GM18951 (cell line): ENCODE data around the gene CAPN6.

Experiments
- POLR2A ChIP-seq: IDR thresholded peaks from 4 replicates; pipeline ENCODE4 v1.6.1; 2011; ENCODE audit warnings: mild to moderate bottlenecking; ENCODE audit not compliant: insufficient read length, insufficient read depth; ENCODE audit errors: extremely low read depth
- in situ Hi-C: fragments of 300-500 bp; cut with MboI; formaldehyde crosslinking; loops from one replicate; pipeline ENCODE4 v1.12.0; 2022; ENCODE audit warnings: low sequenced_read_pairs, mixed read lengths, inconsistent platforms; ENCODE audit not compliant: unreplicated experiment

Gene CAPN6

DNA sequence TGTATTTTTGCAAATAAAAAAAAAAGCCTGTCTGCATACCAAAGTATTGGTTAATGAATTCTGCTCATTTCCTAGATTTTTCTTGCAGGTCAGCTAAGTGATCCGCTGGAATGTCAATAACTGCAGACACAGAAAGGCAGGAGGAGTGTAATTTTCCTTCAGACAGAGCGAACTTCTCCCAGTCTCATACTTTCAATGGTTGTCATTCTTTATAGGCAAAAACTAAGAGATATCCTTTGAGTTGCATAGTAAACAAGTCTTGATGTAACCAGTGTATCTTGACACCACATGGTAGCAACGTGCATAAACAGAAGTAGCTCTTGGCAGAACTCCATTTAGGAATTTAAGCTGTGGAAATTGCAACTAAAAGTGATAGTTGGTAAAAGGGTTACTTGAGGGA, 8.2 kb downstream of the CAPN6 start:
- in situ Hi-C loops: no loop called here
- TF ChIP-seq POLR2A: no peak

DNA sequence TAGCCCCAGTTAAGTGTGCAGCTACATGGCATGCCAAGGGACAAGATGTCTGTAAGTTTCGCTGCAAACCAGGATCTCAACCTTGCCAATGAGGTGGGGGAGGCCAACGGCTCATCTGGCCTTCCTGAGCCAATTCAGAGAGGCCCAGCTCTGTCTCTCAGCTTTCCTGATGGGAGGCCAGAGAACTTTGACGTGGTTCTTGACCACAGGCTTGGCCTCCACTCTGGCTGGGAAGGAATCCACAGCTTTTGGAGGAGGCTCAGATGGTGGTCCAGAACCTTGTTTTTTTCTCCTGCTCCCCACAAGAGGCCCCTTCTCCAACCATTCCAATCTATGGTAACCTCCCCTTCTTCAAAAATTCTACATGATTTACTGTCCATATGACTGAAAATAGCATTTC, 9.8 kb downstream of the CAPN6 start:
- in situ Hi-C loops: no loop called here
- TF ChIP-seq POLR2A: no peak

DNA sequence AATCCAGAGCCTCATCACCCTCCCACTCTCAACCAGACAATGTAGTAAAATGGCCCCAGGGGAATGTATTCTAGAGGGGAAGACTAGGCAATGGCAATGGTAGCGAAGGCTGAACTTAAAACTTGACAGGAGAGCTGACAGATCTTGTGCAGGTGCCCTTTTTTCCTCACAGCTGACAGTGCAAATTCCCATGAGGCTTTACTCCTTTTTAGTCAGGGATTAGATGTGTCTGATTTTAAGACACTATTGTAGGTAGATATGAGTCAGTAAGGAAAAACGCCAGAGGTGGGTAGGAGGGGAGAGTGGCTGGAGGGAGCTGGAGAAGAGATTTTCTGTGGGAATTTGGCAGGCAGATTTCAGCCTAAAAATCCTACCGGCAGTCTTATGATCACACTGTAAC, 10.7 kb downstream of the CAPN6 start:
- in situ Hi-C loops: no loop called here
- no peak for TF ChIP-seq POLR2A

DNA sequence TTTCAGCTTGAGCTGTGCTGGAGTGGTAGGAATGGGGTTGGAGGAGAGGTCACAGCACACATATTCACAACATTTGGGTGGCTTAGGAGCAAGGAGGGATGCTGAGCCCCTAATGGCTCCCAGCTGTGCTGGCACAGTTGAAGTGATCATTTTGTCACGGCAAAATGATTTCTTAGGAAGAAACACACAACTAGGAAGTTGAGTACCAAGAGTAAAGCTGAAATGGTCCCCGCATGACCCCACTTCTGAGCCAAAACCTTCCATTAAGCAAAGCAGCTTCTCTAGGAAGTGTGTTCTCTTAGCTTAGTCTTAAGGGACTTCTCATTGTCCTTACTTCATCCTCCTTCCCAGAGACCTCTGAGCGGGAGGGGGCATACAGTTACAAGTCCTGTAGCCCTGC, 12.6 kb downstream of the CAPN6 start:
- no peak for TF ChIP-seq POLR2A
- in situ Hi-C loops: no loop called here

DNA sequence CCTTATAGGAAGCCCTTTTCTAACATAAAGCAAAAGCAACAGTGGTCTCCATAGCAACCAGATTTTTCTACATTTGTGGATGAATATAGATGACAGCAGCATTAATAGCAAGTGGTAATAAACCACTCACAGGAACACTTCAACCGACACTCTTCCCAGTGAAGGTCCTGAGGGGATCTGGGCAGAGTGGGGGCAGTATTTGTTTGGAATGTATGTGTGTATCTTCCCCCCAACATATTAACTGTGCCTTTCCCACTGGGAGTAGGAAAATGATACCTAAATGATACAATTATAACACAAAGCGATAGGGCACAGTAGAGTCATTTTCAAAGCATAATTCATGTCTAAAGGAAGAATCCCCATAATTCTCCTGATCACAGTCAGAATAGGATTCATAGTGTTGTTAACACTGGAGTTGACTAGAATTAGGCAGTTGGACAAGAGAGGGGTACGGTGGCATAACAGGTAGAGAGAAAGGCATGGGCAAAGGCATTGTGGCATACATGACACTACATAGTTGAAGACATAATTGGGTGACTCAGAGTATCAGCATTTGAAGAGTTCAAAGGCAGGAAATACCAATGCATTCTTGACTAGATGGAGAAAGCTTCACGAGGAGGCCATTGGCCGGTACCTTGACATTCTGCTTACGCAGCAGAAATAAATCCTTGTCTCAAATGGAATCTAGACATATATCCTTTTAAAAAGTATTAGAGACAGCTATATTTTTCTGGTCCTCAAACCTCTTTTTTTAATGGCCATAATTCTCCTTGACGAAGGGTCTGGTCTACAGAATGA, 15.2 kb downstream of the CAPN6 start:
- no peak for TF ChIP-seq POLR2A
- in situ Hi-C loops: no loop called here

DNA sequence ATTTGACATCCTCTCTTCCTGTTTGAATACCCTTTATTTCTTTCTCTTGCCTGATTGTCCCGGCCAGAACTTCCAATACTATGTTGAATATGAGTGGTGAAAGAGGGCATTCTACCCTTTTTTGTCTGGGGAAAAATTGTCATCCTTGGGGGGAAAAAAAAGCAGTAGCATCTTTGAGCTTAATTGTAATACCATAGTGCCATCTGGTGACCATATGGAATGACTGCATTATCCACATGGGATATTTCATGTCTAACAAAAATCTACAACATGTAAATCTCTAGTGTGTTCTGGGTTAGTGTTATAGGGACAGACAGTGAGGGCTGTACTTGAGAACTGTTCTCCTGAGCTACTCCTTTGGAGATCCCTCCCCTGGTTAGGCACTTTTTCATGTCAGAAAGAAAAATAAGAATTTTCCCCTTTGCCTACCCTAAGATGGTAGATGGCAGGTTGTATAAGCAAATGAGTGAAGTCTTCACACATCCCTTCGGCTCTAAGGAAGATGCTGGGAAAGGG, 26.0 kb downstream of the CAPN6 start:
- in situ Hi-C loops: no loop called here
- no peak for TF ChIP-seq POLR2A

DNA sequence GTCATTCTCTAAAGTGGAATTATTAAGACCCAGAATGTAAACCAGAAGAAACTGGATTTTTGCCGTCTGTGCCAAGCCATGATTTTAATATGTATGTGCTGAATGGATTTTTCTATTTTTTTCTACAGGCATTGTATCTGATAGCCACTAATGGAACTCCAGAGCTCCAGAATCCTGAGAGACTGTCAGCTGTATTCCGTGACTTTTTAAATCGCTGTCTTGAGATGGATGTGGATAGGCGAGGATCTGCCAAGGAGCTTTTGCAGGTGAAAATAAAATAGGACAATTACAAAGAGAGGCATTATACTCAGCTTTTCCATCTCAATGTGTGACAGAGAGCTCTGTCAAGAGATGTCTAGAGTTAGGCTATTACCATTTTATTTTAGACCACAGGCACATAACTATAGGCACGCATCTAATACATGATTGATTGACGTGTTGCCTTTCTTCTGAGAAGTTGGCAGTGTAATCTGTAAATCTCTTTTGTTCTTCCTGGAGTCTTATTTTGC, 53.9 kb downstream of the CAPN6 start:
- no peak for TF ChIP-seq POLR2A
- in situ Hi-C loops: no loop called here

DNA sequence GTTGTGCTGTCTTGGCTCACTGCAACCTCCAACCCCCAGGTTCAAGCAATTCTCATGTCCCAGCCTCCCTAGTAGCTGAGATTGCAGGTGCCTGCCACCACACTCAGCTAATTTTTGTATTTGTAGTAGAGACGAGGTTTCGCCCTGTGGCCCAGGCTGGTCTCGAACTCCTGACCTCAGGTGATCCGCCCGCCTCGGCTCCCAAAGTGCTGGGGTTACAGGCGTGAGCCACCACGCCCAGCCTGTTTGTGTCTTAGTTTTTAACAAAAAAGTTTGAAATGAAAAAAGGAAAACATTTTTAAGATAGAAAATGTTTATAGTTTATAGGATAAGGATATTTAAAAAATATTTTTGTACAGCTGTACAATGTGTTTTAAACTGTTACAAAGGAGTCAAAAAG, 62.4 kb downstream of the CAPN6 start:
- TF ChIP-seq POLR2A: no peak
- in situ Hi-C loops: no loop called here

DNA sequence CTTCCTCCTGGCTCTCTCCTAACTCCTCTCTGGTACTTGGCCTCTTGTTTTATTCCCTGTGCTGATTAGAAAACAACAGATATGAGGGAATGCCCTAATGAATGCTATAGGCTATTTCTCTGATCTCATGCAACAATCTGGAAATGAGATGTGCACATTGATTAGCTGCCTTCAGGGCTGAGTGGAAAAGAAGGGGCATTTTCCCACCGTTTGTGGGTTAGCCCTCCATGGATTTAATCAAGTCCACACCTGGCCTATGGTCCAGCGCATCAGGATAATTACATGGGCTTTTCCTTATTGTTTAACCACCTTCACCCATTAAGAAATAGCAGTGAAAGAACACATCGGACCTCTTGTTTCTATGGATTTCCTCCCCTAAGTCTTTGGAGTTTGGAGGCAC, 70.0 kb downstream of the CAPN6 start:
- in situ Hi-C loops: no loop called here
- TF ChIP-seq POLR2A: no peak

DNA sequence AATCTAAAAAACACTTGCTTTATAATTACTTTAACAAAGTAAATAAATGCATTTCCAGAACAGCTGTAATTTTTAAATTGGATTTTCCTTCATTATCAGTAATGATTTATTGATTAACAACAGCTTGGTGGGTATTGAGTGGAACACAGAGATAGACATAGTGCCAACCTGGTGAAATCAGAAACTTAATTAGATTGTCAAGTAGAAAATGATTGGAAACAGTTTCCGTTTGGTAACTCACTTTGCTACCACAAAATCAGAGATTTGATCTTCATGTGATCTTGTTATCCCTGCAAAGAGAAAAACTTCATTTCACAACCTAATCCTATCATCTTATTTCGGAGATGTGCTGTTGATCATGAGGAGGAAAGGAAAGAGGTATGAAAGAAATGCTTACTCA, 70.8 kb downstream of the CAPN6 start:
- no peak for TF ChIP-seq POLR2A
- in situ Hi-C loops: no loop called here
